NCI-H2029 (cell line): ENCODE data around the gene TMEM272.

ENCODE experiments used
- DNase-seq: peaks from one replicate; lab custom pipeline; 2025; lab: John Stamatoyannopoulos, UW

The TMEM272 gene

DNA sequence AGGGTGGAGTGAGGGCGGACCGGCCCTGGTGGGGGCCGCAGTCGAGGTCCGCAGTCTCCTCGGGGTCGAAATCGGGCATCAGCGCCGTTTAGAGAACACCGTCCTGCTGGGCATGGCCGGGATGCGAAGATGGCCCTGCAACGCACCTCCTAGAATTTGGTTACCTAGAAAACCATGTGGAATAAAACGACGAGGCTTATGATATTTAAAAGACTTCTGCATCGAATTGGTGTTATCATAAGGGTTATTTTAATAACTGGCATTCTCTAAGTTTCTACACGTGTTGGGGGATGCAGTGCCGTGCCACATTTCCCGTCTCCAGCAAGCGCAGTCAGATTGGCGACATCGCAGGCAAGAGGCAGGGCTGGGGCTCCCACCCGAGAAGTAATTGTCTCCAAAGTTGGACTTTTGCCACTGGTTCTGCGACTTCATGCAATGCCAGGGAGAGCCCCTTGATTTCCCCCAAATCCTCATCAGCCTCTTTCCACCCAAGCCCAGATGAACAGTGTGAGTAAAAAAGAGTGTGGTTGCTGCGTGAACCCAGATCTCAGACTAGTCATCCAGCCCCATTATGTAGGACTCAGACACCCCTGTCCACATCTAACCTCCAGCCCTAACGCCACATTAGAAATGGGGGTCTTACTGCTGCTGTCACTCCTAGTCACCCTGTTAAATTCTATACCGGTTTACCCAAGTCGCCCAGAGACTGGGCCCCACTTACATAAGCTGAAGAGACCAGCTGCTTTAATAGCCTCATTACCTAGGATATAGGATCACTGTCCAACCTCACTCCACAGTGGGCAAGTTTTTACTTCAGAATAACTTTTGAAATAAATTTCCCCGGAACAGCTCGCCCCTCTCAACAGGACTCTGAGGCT, 40.4 kb downstream of the TMEM272 start:
- no peak for DNase-seq

- peak; percentile 71 for DNase-seq
These were observed 41.3 kb downstream of the TMEM272 start, which contains the start of gene DHRS12 for GRCh38 chr13:51803422-51804294. Gene DHRS12, minus strand, starts transcription at chr13:51804163. Its CDS starts 4,504 bp downstream, at chr13:51799659.

- no peak for DNase-seq
These were observed 42.2 kb downstream of the TMEM272 start for GRCh38 chr13:51802631-51803418.

DNA sequence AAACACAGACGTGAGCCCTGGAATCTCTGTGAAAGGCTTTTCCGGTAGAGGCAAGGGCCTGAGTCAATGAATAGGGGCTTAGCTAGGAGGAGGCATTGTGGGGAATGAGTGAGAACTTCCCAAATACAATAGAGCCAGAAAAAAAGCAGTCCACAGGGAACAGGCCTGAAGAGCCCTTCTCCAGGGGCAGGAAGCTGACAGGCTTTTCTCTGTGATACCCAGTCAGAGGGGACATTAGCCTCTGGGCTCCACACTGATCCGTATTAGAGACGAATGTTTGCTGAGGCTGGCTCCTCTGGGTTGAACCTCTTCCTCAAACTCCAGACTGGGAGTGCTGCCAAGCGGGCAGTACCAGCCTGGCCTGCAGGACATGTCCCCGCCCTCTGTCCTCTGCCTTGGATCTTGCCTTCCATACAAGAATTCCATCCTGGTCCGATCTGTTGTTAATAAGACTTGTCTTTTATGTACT, 43.3 kb downstream of the TMEM272 start:
- peak; percentile 71 for DNase-seq

GRCh38 chr13:51800486-51800885, 44.5 kb downstream of the TMEM272 start:
- DNase-seq = no peak

GRCh38 chr13:51799261-51799660, 45.7 kb downstream of the TMEM272 start:
- DNase-seq = no peak

DNA sequence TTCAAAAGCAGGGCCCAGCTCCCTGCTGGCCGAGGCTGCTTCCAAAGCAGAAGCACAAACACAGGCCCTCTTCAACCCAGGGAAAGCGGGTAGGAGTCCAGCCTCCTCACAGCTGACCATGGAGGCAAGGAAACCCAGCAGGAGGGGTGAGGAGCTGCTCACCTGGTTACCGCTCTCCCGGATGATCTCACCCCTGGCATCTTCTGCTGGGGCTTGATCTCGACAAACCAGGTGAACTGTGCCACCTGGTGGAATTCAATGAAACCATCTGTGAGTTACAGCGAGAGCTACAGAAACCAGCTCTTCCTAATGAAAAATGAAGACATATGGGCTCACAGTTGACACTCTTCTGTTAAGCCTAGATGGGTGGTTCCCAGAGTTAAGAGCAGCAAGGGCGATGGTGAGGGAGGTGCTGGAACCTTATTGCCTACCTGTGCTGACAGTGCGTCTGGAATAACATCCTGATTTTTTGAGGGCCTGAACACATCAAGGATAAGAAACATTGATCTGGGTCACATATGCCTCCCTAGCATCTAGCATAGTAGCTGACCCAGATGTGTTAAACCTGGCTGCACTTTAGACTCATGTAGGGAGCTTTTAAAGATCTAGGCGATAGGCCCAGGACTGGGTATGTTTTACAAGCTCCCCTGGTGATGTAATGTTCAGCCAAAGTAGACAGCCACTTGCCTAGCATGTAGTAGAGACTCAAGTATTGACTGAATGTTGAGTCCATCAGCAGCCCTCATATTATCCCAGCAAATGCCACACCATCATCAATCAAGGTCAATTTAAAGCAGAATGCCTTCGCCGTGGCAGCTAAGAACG, 47.1 kb downstream of the TMEM272 start:
- peak; percentile 69 for DNase-seq

DNA sequence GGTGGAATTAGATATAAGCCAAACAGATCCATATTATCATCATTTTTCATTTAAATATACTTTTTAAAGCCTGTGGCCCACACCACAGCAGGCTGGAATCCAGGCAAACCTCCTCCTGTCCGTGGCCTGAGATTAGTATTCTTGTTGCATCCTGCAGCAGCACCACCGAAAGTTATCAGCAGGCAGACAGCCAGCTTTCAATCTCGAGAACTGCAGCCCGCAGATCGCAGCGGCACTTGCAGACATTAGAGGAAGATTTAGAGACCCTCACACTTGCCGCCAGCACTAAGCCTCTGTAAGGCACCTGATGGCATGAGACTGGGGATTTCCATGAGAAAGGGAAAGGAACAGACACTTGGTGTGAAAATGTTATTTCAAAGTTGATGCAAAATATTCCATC, 48.4 kb downstream of the TMEM272 start:
- no peak for DNase-seq

- DNase-seq = no peak
These were observed 49.6 kb downstream of the TMEM272 start for GRCh38 chr13:51795419-51795818.

GRCh38 chr13:51794964-51795363, 50.0 kb downstream of the TMEM272 start:
- DNase-seq = no peak

DNA sequence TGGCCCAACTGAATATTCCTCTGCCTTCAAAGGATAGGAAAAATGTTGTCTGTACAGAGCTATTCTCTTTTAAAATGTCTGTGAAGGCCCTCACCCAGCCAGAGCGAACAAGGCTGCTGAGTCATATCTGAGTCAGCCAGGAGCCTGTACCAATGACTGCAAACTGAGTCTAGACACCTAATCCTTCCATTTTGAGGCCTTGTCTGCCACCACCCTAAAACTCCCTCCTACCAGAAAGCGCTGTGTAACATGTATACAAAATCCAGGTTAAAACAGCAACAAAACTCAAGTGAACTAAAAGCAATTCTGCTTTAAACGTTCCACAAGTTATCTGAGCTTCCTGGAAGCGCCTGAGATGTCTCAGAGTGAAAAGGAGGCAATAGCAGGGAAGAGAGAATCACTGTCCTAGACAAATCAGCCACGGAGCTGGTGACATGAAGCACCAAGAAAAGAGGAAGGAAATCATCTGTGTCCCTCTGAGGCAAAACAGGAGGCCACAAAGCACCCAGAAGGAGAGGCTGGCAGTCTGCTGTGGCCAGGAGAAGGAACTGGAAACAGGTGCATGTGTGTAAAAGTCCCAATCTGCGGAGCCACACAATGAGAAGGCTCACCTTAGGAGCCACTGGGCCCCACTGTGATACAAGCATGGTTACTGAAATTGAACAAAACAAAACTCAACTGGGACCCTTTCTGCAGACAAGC, 51.3 kb downstream of the TMEM272 start:
- no peak for DNase-seq

DNA sequence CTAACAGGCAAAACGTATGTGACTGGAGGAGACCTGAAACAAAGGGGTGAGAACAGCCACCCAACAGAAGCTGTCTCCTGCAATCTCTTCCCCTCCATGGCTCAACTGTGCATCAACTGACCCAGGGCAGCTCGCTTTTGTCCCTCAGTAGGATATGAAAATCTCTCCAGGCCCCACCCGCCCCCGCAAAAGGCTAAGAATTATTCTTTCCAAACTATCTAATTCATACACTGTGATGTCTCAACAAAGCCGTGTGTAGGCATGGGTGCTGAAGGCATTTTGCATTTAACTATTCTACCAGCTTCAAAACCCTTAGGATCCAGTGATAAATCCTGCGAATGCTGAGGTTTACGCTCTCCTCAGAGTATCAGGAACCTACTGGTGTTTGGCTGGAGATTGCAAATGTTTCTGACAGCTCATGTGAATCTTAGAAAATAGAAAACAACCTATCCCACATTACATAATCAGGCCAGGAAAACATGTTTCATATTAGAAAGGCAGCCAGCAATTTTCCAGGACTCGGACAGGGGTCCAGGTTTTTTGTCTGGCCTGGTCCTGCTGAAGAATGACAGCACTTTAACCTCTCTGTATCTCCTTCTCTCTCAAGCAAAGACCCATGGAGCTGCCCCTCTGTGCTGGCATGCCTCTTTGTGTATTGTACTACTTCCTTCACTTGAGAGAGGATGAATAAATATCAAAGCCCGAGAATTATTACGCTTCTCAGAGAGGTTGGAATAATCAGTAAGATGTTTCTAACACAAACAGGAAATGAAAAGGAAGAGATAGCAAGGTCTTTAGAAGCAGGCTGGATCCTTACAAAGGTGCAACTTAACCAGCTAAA, 58.3 kb downstream of the TMEM272 start:
- no peak for DNase-seq

DNA sequence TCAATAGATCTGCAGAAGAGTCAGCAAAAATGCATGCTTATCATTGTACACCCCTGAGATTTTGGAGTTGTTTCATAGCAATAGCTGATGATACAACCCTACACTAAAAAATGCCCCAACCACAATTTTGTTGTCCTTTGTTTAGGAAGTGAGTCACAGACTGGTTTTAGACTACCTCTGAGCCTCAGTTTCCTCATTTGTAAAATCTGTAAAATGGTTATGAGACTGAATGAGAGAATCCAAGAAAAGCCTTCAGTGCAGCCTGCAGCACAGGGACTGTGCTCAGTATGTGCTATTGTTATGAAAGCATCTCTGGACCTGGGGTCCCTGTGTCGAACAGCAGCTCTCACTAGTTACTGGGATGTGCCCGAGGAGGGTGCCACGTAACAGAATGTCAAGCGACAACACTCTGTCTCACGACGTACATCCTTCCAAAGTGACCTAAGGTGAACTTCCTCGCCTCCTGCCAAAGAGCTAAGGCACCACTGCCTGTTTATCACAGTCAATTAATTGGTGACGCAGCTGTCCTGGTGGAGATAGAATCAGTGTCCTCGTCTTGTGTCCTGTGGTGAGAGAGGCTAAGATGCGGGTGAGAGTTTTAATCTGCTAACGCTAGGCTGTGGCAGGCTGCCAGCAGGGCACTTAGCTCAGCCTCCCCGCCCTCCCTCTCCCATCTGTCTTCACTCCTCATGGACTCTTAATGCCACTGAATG, 59.1 kb downstream of the TMEM272 start:
- DNase-seq = peak; percentile 16

DNA sequence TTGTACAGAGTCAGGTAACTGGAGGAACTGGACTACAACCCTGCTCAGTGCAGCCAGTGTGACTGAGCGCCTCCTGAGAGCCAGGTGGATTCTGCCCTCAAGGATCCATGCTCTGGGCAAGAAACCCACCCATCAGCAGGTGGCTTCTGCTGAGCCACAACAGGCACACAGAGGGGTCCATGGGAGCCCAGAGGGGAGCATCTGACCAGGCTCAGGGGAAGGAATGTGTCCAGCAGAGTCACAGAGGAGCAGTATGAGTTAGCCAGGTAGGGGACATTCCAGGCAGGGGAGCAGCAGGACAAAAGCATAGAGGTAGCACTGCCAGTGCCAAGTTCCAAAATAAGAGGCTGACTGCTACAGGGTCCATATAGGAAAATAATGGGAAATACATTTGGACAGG, 60.9 kb downstream of the TMEM272 start:
- DNase-seq = no peak

DNA sequence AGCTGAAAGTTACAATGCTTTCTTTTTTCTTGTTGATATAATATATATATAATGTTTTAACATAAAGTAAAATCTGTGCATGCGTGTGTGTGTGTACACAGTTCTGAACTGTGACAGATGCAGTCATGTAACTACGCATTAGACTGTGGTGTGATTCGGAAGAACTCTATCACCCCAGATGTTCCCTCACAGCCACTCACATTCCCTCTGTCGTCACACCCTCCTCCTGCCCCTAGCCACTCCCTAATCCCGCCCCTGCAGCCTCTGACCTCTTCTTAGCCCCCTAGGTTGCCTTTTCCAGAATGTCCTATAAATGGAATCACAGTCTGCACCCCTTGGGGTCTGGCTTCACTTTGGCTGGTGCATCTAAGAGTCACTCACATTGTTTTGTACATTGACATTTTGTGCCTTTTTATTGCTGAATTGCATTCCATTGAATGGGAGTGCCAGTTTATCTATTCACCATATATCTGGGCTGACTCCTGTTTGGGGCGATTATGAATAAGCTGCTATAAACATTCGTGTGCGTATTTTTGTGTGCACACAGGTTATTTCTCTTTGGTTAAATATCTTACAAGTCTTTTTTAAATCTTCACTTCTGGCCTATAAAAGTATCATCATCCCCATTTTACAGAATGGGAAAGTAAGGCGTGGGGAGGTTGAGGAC, 61.4 kb downstream of the TMEM272 start:
- no peak for DNase-seq

DNA sequence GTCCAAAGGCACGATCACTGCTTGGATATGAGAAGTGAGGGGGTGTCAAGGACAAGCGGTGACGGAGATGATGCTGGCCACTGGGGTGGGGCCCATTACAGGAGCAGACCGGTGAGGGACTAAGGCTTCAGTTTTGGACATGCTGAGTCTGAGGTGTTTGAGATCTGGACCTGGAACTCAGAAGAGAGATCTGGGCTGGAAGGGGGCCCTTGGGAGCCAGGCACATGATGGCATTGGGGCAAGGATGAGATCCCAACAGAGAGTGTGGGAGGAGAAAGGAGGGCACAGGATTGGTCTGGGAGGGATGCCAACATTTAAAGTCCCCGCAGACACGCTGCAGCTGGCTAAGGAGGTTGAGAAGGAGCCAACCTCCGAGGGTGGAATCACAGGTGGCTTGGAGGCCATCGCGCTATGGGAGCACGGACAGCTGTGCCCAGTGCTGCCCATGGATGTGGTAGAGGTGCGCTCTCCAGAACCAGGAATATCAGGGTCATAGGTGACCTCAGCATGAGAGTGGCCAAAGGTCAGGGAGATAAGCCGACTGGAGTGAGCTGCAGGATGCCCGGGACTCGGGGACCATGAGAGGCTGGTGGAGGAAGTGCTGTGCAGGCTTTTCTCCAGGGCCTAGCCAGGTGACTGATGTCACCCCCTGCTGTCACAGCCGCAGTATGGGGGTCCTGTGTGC, 62.8 kb downstream of the TMEM272 start:
- no peak for DNase-seq

GRCh38 chr13:51781246-51782022, 63.5 kb downstream of the TMEM272 start:
- no peak for DNase-seq
